Amygdala (tissue), 56 donors: Measurements from ENCODE around the gene BICDL1.

Experiments used
- DNase-seq, 56 donors: peaks; one replicate each; lab custom pipeline; 2025; lab: John Stamatoyannopoulos, UW

Gene BICDL1

DNA sequence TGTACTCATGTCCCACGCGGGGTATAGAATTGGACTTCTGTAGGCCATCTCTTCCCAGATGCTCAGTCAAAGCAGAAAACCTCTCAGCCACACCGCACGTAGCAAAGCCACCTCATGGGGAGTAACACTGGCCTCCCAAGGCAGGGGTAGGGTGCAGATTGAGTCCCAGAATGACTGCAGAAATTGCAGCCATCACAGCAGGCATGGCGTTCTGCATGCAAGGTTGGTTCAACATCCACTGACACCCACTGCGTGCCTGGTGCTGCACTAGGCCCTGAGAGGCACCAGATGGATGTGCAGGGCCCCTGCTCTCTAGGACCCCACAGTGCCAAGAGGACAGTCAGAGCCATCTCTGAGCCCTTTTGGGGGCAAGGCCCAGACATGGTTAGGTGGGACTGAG is 87.6 kb downstream of the BICDL1 start:
- DNase-seq, result no peak

DNA sequence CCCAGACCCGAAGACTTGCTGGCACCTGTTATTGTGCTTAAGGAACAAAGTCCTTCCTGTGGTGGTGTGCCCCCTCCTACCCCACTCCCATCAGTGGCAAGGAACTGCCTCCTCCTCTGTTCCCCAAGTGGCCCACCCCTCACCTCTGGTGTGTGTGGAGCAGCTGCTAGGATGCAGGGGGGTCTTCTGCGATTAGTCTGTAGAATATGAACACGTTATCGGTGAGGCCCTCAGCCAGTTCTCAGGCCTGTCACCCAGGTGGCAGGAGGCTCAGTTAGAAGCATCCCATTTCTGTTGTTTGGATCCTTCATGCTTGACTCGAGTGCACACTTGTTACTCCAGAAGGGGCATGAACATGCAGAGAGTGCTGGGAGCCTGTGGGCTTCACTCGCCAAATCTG is 88.2 kb downstream of the BICDL1 start:
- no peak for DNase-seq

- no peak for DNase-seq
Observed at GRCh38 chr12:120078868-120079267, 89.8 kb downstream of the BICDL1 start.

DNA sequence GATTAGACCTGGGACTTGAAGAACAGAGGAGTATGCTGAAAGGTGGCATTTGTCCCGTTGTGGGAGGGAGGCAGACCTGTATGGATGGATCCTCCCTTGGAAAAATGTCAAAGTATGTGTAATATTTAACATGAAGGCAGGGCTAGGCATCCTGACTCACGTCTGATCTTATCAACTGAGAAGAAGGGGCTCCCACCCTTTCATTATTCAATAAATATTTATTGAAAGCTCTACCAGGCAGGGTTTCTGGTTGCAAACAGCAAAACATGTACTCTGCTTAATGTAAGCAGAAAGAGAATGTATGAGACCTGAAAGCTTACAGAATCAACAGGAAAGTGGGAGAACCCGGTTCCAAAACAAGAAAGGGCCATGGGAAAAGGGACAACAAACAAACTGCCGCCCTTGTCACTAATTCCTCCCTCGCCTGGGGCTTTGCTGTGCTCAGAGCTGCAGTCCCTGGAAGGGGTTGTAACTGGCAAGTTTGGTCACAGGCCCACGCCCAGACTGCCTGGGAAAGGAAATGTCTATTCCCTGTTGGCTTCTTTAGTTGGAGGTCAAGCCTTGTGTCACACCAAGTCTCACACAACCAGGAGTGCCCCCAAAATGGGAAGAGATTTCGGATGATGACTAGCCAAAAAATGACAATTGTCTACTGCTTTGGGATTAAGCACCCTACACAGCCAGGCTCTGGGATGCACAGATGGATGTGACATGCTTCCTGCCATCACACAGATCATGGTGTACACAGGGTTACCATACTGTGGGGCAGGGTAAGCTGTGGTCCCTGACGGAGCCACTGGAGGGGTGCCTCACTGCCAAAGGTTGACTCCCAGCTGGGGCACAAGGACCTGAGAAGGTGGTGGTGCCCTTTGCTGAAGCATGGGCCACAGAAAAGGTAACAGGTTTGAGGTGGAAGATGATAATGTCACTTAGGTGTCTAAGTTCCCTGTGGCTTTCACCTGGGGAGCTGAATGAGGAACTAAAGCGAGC is 90.7 kb downstream of the BICDL1 start:
- no peak for DNase-seq

- DNase-seq, result no peak
Observed at GRCh38 chr12:120081641-120082040, 92.6 kb downstream of the BICDL1 start.

DNA sequence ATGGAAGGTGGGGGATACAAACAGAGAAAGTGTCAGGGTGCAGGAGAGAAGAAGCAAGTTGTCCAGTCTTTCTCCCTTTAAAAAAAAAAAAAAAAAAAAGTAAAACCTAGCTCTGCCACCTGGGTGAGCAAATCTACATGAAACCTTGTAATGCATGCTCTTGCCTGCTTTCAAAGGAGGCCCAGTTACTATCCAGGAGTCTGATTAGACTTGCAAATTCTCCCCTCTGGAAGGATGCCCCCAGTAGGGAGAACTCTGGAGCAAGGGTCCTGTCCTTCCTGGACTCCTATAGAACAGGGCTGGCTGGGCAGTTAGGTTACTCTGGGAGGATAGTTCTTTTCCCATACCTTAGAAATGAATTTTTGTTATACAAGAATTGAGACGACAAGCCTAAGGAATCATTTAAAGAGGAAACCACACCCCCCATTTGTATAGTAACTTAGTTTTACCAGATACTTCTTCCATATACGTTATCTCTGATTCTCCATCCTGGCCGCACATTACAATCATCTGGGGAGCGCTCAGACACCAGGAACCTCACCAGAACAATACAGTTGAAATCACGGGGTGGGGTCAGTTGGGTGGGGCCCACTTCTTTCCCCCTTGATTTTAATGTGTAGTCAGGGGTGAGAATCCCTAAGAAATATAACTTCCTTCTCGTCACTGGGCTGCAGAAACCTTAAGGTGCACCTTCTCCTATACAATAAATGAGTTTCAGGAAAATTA is 97.0 kb downstream of the BICDL1 start:
- DNase-seq, result no peak

- peak; percentile 70 to 100 (median 99) for DNase-seq
Observed at GRCh38 chr12:120086801-120087621, 98.0 kb downstream of the BICDL1 start.

DNA sequence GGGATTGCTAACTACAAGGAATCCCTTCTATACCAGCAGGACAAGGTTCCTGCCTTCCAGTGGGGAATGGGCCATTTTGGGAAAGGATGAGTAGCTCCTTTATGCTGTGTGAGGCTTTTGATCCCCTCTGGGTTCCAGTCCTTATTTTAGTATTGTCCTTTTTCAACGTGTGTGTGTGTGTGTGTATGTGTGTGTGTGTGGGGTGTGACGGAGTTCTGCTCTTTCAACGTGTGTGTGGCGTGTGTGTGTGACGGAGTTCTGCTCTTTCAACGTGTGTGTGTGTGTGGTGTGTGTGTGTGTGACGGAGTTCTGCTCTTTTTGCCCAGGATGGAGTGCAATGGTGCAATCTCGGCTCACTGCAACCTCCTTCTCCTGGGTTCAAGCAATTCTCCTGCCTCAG is 100.1 kb downstream of the BICDL1 start:
- DNase-seq, result no peak

- no peak for DNase-seq
Observed at GRCh38 chr12:120089796-120090195, 100.8 kb downstream of the BICDL1 start.

- no peak for DNase-seq
Observed at GRCh38 chr12:120090206-120090605, 101.2 kb downstream of the BICDL1 start.

DNA sequence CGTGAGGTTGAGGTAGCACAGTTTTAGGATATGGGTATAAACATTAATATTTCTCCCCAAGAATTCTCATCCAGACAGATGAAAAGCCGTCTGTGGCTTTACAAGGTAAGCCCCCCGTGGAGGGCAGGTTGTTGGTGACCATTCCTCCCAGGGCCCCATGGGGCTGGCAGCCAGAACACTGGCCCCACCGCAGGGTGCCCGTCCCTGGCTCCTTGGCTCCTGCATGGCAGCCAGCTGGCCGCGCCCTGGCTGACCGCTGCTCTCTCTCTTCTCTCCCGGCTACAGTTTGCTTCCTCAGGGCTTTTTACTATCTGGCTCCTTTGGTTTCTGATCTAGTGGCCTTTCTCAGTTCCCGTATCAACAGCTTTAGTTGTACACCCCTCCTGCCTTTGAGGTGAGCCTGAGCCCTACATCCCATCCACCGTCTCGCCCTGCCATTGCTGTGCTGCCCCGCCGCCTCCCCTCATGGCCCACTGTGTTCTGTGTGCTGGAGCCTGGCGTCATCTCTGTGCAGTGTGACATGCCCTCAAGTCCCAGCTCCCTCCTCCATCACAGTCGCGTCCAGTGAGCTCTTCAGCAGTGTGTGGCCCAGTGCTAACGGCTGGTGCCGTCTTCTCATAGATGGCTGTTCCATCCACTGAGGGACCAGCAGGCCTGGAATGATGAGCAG is 101.7 kb downstream of the BICDL1 start:
- DNase-seq, result no peak

GRCh38 chr12:120091371-120092090 is 102.5 kb downstream of the BICDL1 start:
- DNase-seq, result peak in 1 of 56 donors; percentile 70

DNA sequence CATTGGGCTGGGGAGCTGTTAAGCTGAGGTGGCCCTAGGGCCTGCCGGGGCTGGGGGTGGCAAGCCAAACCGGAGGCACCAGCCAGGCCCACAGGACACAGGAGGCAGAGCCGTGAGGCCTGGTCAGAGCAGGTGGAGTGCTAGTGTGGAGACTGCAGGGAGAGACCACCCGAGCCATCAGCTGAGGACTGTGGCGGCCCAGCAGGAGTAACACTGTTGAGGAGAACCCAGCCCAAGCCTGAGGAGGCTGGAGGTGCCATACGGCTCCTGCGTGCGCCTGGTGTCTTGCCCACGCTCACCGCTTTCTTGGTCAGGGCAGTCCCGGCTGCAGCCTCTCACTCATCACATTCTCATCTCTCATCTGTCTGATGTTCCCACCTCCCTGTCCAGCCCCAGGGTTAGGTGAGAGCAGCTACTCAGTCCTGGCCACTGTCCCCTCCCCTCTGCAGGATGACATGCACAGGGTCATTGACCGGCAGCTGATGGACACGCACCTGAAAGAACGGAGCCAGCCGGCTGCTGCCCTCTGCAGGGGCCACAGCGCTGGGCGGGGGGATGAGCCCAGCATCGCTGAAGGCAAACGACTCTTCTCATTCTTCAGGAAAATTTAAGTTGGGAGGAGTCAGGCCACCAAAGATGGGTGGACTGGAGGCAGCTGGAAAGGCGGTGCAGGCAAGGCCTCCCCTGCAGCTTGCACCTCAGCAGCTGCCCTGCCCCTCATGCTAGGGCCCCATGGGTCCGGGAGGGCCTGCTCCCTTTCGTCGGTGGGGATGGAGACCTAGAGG is 103.7 kb downstream of the BICDL1 start:
- DNase-seq, result no peak

- no peak for DNase-seq
Observed at GRCh38 chr12:120093336-120093591, 104.2 kb downstream of the BICDL1 start.

GRCh38 chr12:120093592-120094355 is 104.7 kb downstream of the BICDL1 start:
- peak in 8 of 56 donors; percentile 10 to 44 (median 22) for DNase-seq

DNA sequence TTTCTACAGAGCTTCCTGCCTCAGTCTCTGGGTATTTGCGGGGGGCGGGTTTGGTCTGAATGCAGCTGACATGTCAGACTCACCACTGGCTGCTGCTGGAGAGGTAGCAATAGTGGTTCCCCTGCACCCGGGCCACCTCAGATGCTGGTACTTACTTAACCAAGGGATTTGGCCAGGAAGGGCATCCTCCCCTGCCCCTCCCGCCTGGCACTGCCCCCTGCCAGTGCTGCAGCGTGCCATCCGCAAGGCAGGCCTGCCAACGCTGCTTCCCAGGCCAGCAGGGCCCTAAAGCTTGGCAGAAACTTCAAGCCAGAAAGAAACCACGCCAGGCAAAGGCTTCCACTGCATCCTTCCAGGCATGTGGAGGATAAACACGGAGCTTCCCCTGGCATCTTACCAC is 105.4 kb downstream of the BICDL1 start:
- peak in 29 of 56 donors; percentile 15 to 79 (median 33) for DNase-seq

- no peak for DNase-seq
Observed at GRCh38 chr12:120095331-120095730, 106.3 kb downstream of the BICDL1 start.

- no peak for DNase-seq
Observed at GRCh38 chr12:120095736-120096135, 106.7 kb downstream of the BICDL1 start.
